ENCODE measurements around the gene TMCO5A.

The TMCO5A gene

GRCh38 chr15:37995461-37996347 lies 61.3 kb downstream of the TMCO5A start:
- peak; percentile 51 to 66 for DNase-seq
- TF ChIP-seq POLR2A (IDR thresholded peaks at IDR 0.05; ENCODE audit: low read length) (no peak), GATA1 (IDR thresholded peaks at IDR 0.05; ENCODE audit: low read depth, low read length) (no peak)

All from erythroblast (primary cell).